GM23248 (cell line): Measurements from ENCODE around the gene LGR5.

Experiments
- EZH2 ChIP-seq: fragments of 200-600 bp; sonication (generic); IDR thresholded peaks from 2 replicates; pipeline ENCODE4 v1.6.1; 2018; ENCODE audit warnings: antibody characterized with exemption, mild to moderate bottlenecking; ENCODE audit not compliant: insufficient read depth, poor library complexity, severe bottlenecking
- EZH2phosphoT487 ChIP-seq: fragments of 200-600 bp; sonication (generic); IDR thresholded peaks from 2 replicates; pipeline ENCODE4 v1.6.1; 2018; ENCODE audit warnings: antibody characterized with exemption, moderate library complexity, mild to moderate bottlenecking, low read depth; ENCODE audit not compliant: insufficient read depth

- TF ChIP-seq EZH2 (no peak), EZH2phosphoT487 (no peak)
These were observed 60.2 kb downstream of the LGR5 start for GRCh38 chr12:71499834-71500233.
